ENCODE data around the gene PAPOLA.

- TF ChIP-seq CTCF (IDR thresholded peaks at IDR 0.05; ENCODE audit: low read length) (no peak), EZH2phosphoT487 (IDR thresholded peaks at IDR 0.05; ENCODE audit: low read length) (no peak), EZH2 (optimal IDR thresholded peaks at IDR 0.05; ENCODE audit: low read depth, low read length) (no peak)
Observed at GRCh38 chr14:96514694-96515093, 12.5 kb downstream of the PAPOLA start.
